HepG2 (cell line): ENCODE data around the gene OVOL3. TPM values are rescaled to one million over a fixed set of nuclear protein-coding genes. Genes with fewer than 3 reads are reported as not detected.

Experiments
- CHD4 ChIP-seq: fragments of 200-600 bp; sonication (generic); IDR thresholded peaks from 2 replicates; pipeline ENCODE4 v1.7.0; 2017; ENCODE audit warnings: mild to moderate bottlenecking, low read length, borderline replicate concordance
- DMTF1 ChIP-seq: sonication (generic); formaldehyde crosslinking; IDR thresholded peaks from 2 replicates; pipeline ENCODE4 v1.4.0; 2020; ENCODE audit warnings: mild to moderate bottlenecking, missing genetic modification reagents
- KIAA2018 ChIP-seq: sonication (generic); formaldehyde crosslinking; IDR thresholded peaks from 2 replicates; pipeline ENCODE4 v1.5.0; 2020; ENCODE audit warnings: mild to moderate bottlenecking, missing genetic modification reagents, borderline replicate concordance
- MYNN ChIP-seq: sonication (generic); formaldehyde crosslinking; IDR thresholded peaks from 2 replicates; pipeline ENCODE4 v1.4.0; 2020; ENCODE audit warnings: mild to moderate bottlenecking, low read depth, missing genetic modification reagents
- NFKBIZ ChIP-seq: IDR thresholded peaks from 2 replicates; pipeline ENCODE4 v1.6.1; 2018; ENCODE audit warnings: missing genetic modification reagents, missing compliant biosample characterization
- PHB2 ChIP-seq: fragments of 450-650 bp; IDR thresholded peaks from 2 replicates; pipeline ENCODE4 v1.6.1; 2018; ENCODE audit not compliant: partially characterized antibody
- PREB ChIP-seq: sonication (generic); formaldehyde crosslinking; IDR thresholded peaks from 2 replicates; pipeline ENCODE4 v1.4.0; 2020; ENCODE audit warnings: missing genetic modification reagents
- RFX5 ChIP-seq: IDR thresholded peaks from 2 replicates; pipeline ENCODE4 v1.6.1; 2011; ENCODE audit warnings: low read depth, low read length, improper control_type of control experiment
- RXRA ChIP-seq: sonication (generic); formaldehyde crosslinking; IDR thresholded peaks from 2 replicates; pipeline ENCODE4 v1.5.1; 2020; ENCODE audit warnings: missing genetic modification reagents
- SMAD9 ChIP-seq: sonication (generic); formaldehyde crosslinking; IDR thresholded peaks from 2 replicates; pipeline ENCODE4 v1.5.1; 2020; ENCODE audit warnings: mild to moderate bottlenecking, missing genetic modification reagents
- TBL1XR1 ChIP-seq: fragments of 150-350 bp; IDR thresholded peaks from 2 replicates; pipeline ENCODE4 v1.6.1; 2014; ENCODE audit warnings: borderline replicate concordance, low read length; ENCODE audit not compliant: partially characterized antibody
- TCF12 ChIP-seq, 2 experiments: fragments of 450-650 bp in 1 of 2; sonication (generic) in 1 of 2; formaldehyde crosslinking in 1 of 2; IDR thresholded peaks; 2 replicates each; pipeline versions ENCODE4 v1.6.1 to v1.8.0; 2017 to 2022; ENCODE audit warnings: antibody characterized with exemption in 1 of 2, mild to moderate bottlenecking in 1 of 2, missing genetic modification reagents in 1 of 2, moderate library complexity in 1 of 2
- THYN1 ChIP-seq: sonication (generic); formaldehyde crosslinking; IDR thresholded peaks from 2 replicates; pipeline ENCODE4 v1.8.1; 2023; ENCODE audit warnings: low read depth, mild to moderate bottlenecking, moderate library complexity, missing genetic modification reagents, borderline replicate concordance
- ZNF180 ChIP-seq: sonication (generic); formaldehyde crosslinking; IDR thresholded peaks from 2 replicates; pipeline ENCODE4 v1.4.0; 2020; ENCODE audit warnings: low read depth, missing genetic modification reagents, borderline replicate concordance
- ZNF660 ChIP-seq: sonication (generic); formaldehyde crosslinking; IDR thresholded peaks from 2 replicates; pipeline ENCODE4 v1.5.1; 2020; ENCODE audit warnings: mild to moderate bottlenecking, low read depth, missing genetic modification reagents, borderline replicate concordance
- ZNF784 ChIP-seq: sonication (generic); formaldehyde crosslinking; IDR thresholded peaks from 2 replicates; pipeline ENCODE4 v1.5.1; 2020; ENCODE audit warnings: missing genetic modification reagents, mild to moderate bottlenecking, borderline replicate concordance
- polyA plus RNA-seq, 8 experiments: library from polyadenylated mRNA; depleted of rRNA in 3 of 8; stranded (reverse) in 7 of 8; unstranded in 1 of 8; fragments of >200 nt; fragmentation: Illumina TruSeq in 4 of 8; extraction: Trizol in 4 of 8; gene quantifications; 2 replicates each; pipeline versions ENCODE4 v1.2.1 to v1.2.3, GENCODE V29; 2011 to 2016; ENCODE audit warnings: low read depth in 4 of 8, missing spikeins in 1 of 8, mixed read lengths in 1 of 8; ENCODE audit not compliant: insufficient read depth in 1 of 8
- total RNA-seq, 5 experiments: library from RNA; depleted of rRNA; stranded (reverse); fragments of >200 nt; fragmentation: Illumina TruSeq; extraction: Trizol; gene quantifications; 2 replicates each; pipeline ENCODE4 v1.2.3, GENCODE V29; 2016; ENCODE audit warnings: low read depth in 1 of 5

The OVOL3 gene
- total and polyA plus RNA-seq, 2 of the 13 experiments (the other 11 are each of a cell fraction or from before 2014, with no cell fraction given): not detected

- TF ChIP-seq KIAA2018 (CRISPR knock-in tag) (no peak), THYN1 (CRISPR knock-in tag) (no peak), PHB2 (no peak), NFKBIZ (CRISPR knock-in tag) (no peak), RXRA (CRISPR knock-in tag) (peak; percentile 72), SMAD9 (CRISPR knock-in tag) (no peak), TCF12 (IDR thresholded peaks at IDR 0.05) (no peak), TCF12 (CRISPR knock-in tag; IDR thresholded peaks at IDR 0.05) (peak; percentile 19; the same call in 1 of the 2 replicates), DMTF1 (no peak), TBL1XR1 (no peak), ZNF784 (CRISPR knock-in tag) (no peak), MYNN (CRISPR knock-in tag) (no peak; the same call in 1 of the 2 replicates), ZNF180 (CRISPR knock-in tag) (no peak), RFX5 (no peak), CHD4 (no peak), PREB (CRISPR knock-in tag) (no peak), ZNF660 (no peak)
Measured at GRCh38 chr19:36139473-36140303, 28.7 kb downstream of the OVOL3 start, which contains the start of gene CAPNS1 (continued).
